HG03469 (cell line): Measurements from ENCODE around the gene BMP6.

Experiments used
- ATAC-seq: cut with Tn5 transposase; IDR thresholded peaks from one replicate; pipeline ENCODE4 v1.9.1; 2021; ENCODE audit warnings: mild to moderate bottlenecking, moderate library complexity, moderate number of reproducible peaks; ENCODE audit not compliant: unreplicated experiment

BMP6 gene

DNA sequence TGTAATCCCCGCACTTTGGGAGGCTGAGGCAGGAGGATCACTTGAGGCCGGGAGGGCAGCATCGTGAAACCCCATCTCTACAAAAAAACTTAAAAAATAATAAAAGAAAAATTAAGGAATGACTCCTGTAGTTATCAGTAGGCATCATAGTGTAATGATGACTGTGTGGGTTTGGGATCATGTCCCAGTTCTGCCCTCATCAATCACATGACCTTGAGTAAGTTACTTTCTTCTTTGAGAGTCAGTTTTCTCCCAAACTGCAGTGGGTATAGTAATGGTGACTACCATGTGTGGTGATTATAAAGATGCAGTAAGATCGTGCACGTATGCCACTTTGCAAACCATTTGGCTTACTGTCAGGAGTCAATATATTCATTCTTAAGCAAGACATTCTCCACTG is 95.5 kb downstream of the BMP6 start:
- ATAC-seq, result no peak

- no peak for ATAC-seq
These were observed 97.7 kb downstream of the BMP6 start for GRCh38 chr6:7823552-7823951.

GRCh38 chr6:7825986-7826385 is 100.1 kb downstream of the BMP6 start:
- no peak for ATAC-seq

- ATAC-seq, result no peak
These were observed 101.2 kb downstream of the BMP6 start for GRCh38 chr6:7827142-7827541.

- no peak for ATAC-seq
These were observed 102.2 kb downstream of the BMP6 start for GRCh38 chr6:7828124-7828523.

- ATAC-seq, result no peak
These were observed 107.2 kb downstream of the BMP6 start for GRCh38 chr6:7832904-7833750.

DNA sequence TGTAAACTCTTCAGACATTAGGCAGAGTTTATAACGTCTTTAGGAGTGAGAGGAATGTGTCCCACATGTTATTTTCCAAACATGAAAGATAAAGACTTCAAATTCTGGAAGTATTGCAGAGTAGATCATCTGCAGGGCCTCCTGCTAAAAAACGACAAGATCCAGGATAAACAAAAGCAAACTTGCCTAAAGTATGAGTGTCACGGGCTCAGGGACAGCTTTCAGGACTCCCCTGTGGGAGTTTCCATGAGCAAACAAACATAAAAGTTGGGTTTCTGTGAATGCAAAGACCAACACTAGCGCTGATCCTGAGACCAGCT is 107.8 kb downstream of the BMP6 start:
- no peak for ATAC-seq

GRCh38 chr6:7836371-7837026 is 110.6 kb downstream of the BMP6 start:
- no peak for ATAC-seq

- no peak for ATAC-seq
These were observed 116.0 kb downstream of the BMP6 start for GRCh38 chr6:7841781-7842468.

GRCh38 chr6:7846966-7847818 is 121.3 kb downstream of the BMP6 start:
- no peak for ATAC-seq

- no peak for ATAC-seq
These were observed 122.3 kb downstream of the BMP6 start for GRCh38 chr6:7848229-7848628.

GRCh38 chr6:7851780-7852179 is 125.9 kb downstream of the BMP6 start:
- ATAC-seq, result no peak

GRCh38 chr6:7859591-7859990 is 133.7 kb downstream of the BMP6 start:
- no peak for ATAC-seq

DNA sequence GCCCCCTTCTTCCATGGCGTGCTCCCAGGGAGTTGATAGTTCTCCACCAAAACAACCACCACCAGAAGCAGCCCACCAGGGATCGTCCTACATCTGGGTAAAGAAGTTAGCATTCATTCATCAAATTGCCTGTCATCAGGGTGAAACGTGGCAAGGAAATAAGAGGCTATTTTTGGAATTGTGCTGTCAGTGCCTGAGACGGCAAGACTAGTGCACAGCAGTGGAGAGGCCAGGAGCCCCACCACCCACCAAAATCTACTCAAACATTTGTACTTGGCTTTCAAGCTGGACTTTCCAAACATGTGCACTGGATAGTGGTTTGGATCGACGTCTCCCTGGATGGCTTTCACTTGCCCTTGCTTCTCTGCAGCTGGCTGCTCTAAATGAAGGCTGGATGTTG is 139.9 kb downstream of the BMP6 start:
- ATAC-seq, result no peak

DNA sequence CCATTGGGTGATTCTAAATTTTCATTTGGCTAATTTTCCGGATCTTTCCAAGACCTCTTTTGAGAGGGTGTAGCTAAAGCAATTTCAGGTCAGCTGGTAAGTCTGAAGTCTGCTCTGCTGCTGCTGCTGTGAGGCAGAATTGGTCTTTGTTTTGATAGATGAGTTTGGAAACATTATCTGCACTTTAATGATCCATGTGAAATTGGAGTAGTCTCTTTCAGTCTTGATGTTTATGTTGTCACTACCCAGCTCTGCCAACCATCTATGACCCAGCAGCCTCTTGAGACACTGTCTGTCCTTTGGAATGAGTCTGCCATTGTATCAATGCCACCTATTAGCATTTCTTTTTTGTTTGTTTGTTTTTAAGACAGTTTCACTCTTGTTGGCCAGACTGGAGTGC is 140.6 kb downstream of the BMP6 start:
- ATAC-seq, result no peak

DNA sequence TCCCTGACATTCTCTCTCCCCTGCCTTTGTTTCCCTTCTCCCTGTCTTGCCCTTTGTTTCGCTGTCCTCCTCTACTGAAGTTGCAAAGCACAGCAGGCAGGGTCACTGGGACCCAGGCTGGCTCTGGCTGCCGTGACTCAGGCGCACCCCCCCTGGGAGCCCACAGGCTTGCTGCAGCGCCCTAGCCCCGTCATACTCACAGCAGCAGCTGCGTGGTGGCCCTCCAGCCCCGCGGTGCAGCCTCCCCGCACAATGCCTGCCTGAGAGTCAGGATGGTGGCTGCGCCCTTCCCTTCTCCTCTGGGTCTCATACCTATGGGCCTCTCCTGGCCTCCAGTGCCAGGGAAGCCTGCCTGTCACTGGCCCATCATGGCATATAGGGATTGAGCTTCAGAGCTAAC is 143.0 kb downstream of the BMP6 start:
- ATAC-seq, result no peak

GRCh38 chr6:7878401-7878964 is 152.6 kb downstream of the BMP6 start:
- ATAC-seq, result no peak

DNA sequence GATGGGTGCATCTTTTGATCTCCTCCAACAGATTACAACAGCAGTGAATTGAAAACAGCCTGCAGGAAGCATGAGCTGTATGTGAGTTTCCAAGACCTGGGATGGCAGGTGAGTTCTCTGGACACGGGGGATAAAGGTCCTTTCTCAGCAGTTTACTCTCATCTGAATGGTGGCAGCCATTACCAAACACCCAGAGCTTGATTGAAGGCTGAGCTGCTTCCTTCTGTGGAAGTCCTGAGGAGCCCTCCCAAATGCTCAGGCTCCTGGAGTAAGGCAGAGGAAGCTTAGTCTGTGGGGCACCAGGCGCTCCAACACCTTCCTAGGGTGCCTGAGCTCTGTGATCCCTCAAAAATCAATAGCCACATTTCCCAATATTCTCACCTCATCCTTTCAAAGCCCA is 153.1 kb downstream of the BMP6 start:
- ATAC-seq, result no peak

DNA sequence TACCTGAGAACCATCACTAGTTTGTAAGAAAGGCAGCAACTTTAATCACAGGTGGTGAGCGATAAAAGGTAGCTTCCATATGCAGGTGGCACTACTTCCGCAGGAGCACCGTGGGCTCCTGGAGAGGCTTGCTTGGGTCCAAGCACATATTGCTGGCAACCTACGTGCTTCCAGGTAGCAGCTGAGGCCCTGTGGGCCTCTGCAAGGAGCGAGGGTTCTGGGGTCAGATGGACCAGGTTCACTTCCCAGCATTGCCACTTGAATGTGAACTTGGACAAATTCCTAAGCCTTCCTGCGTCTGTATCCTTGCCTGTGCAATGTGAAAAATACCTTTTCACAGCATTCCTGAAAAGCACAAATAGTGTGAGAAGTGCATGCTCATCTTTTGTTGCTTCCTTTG is 153.7 kb downstream of the BMP6 start:
- no peak for ATAC-seq

GRCh38 chr6:7879980-7880717 is 154.2 kb downstream of the BMP6 start:
- no peak for ATAC-seq
